Panc1 (cell line): ENCODE measurements around the gene FBXL16.

Experiments used
- POLR2AphosphoS5 ChIP-seq: IDR thresholded peaks from 2 replicates; pipeline ENCODE4 v1.6.1; 2012; ENCODE audit warnings: mild to moderate bottlenecking, low read depth, low read length, moderate library complexity
- REST ChIP-seq, 2 experiments: IDR thresholded peaks; 2 replicates each; pipeline ENCODE4 v1.6.1; 2011 to 2012; ENCODE audit warnings: low read depth in 2 of 2, control low read depth in 1 of 2, low read length in 1 of 2, mild to moderate bottlenecking in 1 of 2, moderate library complexity in 1 of 2; ENCODE audit not compliant: insufficient read depth in 1 of 2
- SIN3A ChIP-seq: IDR thresholded peaks from 2 replicates; pipeline ENCODE4 v1.6.1; 2012; ENCODE audit warnings: low read depth, mild to moderate bottlenecking, low read length, moderate library complexity, borderline replicate concordance; ENCODE audit not compliant: insufficient read depth
- TCF7L2 ChIP-seq: IDR thresholded peaks from 2 replicates; pipeline ENCODE4 v1.6.1; 2011; ENCODE audit warnings: mild to moderate bottlenecking, low read depth, low read length, inconsistent platforms
- TF ChIP-seq, protein P1 (sequence below): fragments of 450-650 bp; IDR thresholded peaks from 2 replicates; pipeline ENCODE4 v1.5.1; 2017; ENCODE audit warnings: mild to moderate bottlenecking

DNA sequence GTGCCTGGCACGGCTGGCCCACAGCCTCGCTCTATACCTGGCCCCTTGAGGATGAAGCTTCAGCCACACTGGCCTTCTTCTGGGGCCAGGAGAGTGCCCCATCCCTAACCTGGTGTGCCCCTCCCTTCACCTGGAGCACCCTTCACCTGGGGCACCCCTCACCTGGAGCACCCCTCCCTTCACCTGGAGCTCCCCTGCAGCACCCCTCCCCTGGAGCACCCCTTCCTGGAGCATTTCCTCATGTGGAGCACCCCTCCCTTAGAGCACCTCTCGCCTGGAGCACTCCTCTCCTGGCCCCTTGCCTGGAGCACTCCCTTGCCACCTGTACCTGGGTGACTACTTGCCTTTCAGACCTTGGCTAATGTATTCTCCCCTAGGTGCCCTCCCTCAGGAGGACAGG, 2.4 kb upstream of the FBXL16 start:
- TF ChIP-seq, protein P1, sequence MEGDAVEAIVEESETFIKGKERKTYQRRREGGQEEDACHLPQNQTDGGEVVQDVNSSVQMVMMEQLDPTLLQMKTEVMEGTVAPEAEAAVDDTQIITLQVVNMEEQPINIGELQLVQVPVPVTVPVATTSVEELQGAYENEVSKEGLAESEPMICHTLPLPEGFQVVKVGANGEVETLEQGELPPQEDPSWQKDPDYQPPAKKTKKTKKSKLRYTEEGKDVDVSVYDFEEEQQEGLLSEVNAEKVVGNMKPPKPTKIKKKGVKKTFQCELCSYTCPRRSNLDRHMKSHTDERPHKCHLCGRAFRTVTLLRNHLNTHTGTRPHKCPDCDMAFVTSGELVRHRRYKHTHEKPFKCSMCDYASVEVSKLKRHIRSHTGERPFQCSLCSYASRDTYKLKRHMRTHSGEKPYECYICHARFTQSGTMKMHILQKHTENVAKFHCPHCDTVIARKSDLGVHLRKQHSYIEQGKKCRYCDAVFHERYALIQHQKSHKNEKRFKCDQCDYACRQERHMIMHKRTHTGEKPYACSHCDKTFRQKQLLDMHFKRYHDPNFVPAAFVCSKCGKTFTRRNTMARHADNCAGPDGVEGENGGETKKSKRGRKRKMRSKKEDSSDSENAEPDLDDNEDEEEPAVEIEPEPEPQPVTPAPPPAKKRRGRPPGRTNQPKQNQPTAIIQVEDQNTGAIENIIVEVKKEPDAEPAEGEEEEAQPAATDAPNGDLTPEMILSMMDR: no peak
- no peak for TF ChIP-seq POLR2AphosphoS5
- no peak for TF ChIP-seq REST (IDR thresholded peaks at IDR 0.05; ENCODE audit: insufficient read depth in 1 of 2, low read depth in 2 of 2, low read length in 1 of 2)
- no peak for TF ChIP-seq SIN3A
- no peak for TF ChIP-seq TCF7L2
